ENCODE data around the gene EPAS1. TPM values are rescaled to one million over a fixed set of nuclear protein-coding genes. Genes with fewer than 3 reads are reported as not detected.

EPAS1 gene
- total and polyA plus RNA-seq, 2 of the 13 experiments (the other 11 are each of a cell fraction or from before 2014, with no cell fraction given), result 47.1 to 182 TPM

DNA sequence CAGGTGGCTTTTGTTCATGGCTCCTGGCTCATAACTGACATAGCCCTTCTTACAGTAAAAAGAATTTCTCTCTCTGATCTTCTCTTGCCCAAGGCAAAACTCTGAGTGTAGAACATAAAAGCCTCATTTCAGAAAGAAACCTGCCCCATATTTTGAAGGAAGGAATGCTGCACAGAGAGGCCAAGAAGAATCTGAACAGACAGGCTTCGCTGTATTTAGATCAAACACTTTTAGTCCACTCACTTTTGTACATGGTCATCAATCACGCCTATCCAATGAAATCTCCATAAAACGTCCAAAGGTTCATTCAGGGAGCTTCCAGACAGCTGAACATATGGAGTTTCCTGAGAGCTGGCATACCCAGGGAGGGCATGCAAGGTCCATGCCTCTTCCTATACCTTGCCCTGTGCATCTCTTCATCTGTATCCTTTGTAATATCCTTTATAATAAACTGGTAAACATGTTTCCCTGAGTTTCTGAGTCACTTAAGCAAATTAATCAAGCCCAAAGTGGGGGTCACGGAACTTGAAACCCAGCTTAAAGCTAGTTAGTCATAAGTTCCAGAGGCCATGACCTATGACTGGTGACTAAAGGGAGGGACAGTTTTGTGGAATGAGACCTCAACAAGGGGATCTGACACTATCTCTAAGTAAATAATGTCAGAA is 119.7 kb downstream of the EPAS1 start (continued):
- no peak for TF ChIP-seq TERF1 (CRISPR knock-in tag; IDR thresholded peaks at IDR 0.05)
- TF ChIP-seq SMAD1 (CRISPR knock-in tag; IDR thresholded peaks at IDR 0.05; ENCODE audit: borderline replicate concordance, low read depth), result no peak
- TF ChIP-seq, protein P1, sequence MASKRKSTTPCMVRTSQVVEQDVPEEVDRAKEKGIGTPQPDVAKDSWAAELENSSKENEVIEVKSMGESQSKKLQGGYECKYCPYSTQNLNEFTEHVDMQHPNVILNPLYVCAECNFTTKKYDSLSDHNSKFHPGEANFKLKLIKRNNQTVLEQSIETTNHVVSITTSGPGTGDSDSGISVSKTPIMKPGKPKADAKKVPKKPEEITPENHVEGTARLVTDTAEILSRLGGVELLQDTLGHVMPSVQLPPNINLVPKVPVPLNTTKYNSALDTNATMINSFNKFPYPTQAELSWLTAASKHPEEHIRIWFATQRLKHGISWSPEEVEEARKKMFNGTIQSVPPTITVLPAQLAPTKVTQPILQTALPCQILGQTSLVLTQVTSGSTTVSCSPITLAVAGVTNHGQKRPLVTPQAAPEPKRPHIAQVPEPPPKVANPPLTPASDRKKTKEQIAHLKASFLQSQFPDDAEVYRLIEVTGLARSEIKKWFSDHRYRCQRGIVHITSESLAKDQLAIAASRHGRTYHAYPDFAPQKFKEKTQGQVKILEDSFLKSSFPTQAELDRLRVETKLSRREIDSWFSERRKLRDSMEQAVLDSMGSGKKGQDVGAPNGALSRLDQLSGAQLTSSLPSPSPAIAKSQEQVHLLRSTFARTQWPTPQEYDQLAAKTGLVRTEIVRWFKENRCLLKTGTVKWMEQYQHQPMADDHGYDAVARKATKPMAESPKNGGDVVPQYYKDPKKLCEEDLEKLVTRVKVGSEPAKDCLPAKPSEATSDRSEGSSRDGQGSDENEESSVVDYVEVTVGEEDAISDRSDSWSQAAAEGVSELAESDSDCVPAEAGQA (IDR thresholded peaks at IDR 0.05; ENCODE audit: low read depth), result no peak
- TF ChIP-seq, protein P1 (CRISPR knock-in tag; IDR thresholded peaks at IDR 0.05; ENCODE audit: borderline replicate concordance), result no peak
- TF ChIP-seq, protein P2, sequence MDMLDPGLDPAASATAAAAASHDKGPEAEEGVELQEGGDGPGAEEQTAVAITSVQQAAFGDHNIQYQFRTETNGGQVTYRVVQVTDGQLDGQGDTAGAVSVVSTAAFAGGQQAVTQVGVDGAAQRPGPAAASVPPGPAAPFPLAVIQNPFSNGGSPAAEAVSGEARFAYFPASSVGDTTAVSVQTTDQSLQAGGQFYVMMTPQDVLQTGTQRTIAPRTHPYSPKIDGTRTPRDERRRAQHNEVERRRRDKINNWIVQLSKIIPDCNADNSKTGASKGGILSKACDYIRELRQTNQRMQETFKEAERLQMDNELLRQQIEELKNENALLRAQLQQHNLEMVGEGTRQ (IDR thresholded peaks at IDR 0.05; ENCODE audit: low read depth, low read length), result no peak
- TF ChIP-seq, protein P2 (CRISPR knock-in tag; IDR thresholded peaks at IDR 0.05; ENCODE audit: borderline replicate concordance), result no peak
- TF ChIP-seq ZNF883 (CRISPR knock-in tag; IDR thresholded peaks at IDR 0.05; ENCODE audit: not compliant biosample characterization), result no peak
- TF ChIP-seq ZNF749 (CRISPR knock-in tag; IDR thresholded peaks at IDR 0.05; ENCODE audit: borderline replicate concordance), result no peak
- no peak for TF ChIP-seq ZFP41 (CRISPR knock-in tag; IDR thresholded peaks at IDR 0.05; ENCODE audit: borderline replicate concordance)
- TF ChIP-seq ZBTB42 (CRISPR knock-in tag; IDR thresholded peaks at IDR 0.05), result no peak
- no peak; the same call in 1 of the 2 replicates for TF ChIP-seq MXD4 (CRISPR knock-in tag; IDR thresholded peaks at IDR 0.05)
- TF ChIP-seq, protein P3, sequence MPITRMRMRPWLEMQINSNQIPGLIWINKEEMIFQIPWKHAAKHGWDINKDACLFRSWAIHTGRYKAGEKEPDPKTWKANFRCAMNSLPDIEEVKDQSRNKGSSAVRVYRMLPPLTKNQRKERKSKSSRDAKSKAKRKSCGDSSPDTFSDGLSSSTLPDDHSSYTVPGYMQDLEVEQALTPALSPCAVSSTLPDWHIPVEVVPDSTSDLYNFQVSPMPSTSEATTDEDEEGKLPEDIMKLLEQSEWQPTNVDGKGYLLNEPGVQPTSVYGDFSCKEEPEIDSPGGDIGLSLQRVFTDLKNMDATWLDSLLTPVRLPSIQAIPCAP (CRISPR knock-in tag; IDR thresholded peaks at IDR 0.05; ENCODE audit: low read depth), result no peak
- TF ChIP-seq RFXANK (CRISPR knock-in tag; IDR thresholded peaks at IDR 0.05), result no peak
- TF ChIP-seq FOXP1 (IDR thresholded peaks at IDR 0.05), result no peak
- peak; percentile 71 for TF ChIP-seq FOXP1 (CRISPR knock-in tag; IDR thresholded peaks at IDR 0.05)
- peak; percentile 91 for TF ChIP-seq MED1 (CRISPR knock-in tag; IDR thresholded peaks at IDR 0.05)
- TF ChIP-seq CSRNP2 (CRISPR knock-in tag; conservative IDR thresholded peaks at IDR 0.05; ENCODE audit: low read depth), result no peak
- no peak for TF ChIP-seq SNRNP70 (IDR thresholded peaks at IDR 0.05; ENCODE audit: low read depth, low read length)
- TF ChIP-seq KLF11 (CRISPR knock-in tag; IDR thresholded peaks at IDR 0.05), result 0 out of 2 replicates have a peak, but pooled peaks have one; percentile 72
